DMS114 treated with DMSO at 0.1 percent for 48 hours (cell line): Measurements from ENCODE around the gene DUSP2.
"Not testable (repeated sequence)": the region's sequence is repeated elsewhere in the genome, so short reads cannot be mapped to it uniquely, and the experiment has no call there.

Experiments used
- DNase-seq: peaks from one replicate; lab custom pipeline; 2025; ENCODE audit not compliant: unreplicated experiment; lab: John Stamatoyannopoulos, UW

The DUSP2 gene

DNA sequence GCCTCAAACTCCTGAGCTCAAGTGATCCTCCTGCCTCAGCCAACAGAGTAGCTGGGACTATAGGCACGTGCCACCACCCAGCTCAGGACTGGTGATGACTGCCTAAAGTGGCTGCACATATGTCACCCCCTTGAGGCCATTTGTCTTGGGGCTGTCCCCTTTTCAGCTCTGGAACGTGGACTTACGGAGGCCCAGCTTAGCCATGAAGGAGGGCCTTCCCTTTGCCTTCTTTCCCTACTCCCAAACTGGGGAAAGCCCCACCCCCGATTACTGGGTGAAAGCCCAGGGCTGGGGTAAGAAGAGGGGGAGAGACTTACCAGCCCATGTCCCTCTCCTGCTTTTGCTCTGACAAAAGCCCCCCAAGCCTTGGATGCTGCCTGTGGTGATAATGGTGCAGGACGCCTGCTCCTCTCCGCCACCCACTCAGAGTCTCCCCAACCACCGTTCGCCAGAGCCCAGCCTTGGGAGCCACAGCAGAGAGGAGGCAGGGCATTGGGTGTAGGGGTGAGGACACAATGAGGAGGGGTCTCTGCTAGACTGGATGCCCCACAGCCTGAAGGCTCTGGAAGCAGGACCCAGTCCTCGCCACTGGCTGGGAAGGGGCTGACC lies 2.5 kb upstream of the DUSP2 start:
- DNase-seq, result no peak

- no peak for DNase-seq
Observed at GRCh38 chr2:96146881-96147592, 1.8 kb upstream of the DUSP2 start.

GRCh38 chr2:96146153-96146880 lies 1.1 kb upstream of the DUSP2 start:
- DNase-seq, result no peak

GRCh38 chr2:96145848-96146152 lies 560 bp upstream of the DUSP2 start:
- DNase-seq, result no peak

DNA sequence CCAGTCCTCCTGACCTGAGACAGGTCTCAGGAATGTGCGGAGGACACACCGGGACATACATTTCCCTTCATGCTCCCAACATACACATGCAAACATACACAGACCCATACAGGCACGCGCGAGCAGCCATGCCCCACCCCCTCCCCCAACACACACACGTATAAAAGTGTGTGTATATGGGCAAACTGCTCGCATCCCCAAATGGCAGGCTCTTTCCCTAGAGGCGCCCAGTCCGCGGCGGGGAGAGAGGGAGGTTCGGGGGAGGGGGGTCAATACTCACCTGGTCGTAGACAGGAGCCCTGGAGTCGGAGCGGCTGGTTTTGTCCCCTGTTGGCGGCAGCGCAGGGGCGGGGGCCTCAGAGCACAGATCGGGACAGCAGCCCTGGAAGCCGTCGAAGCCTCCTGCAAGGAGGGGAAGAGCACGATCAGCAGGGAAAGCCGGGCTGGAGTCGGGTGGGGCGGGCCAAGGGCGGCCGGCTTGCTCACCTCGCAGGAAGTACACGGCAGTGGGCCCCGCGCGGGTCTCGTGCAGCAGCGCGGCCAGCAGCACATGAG lies 682 bp downstream of the DUSP2 start:
- no peak for DNase-seq

DNA sequence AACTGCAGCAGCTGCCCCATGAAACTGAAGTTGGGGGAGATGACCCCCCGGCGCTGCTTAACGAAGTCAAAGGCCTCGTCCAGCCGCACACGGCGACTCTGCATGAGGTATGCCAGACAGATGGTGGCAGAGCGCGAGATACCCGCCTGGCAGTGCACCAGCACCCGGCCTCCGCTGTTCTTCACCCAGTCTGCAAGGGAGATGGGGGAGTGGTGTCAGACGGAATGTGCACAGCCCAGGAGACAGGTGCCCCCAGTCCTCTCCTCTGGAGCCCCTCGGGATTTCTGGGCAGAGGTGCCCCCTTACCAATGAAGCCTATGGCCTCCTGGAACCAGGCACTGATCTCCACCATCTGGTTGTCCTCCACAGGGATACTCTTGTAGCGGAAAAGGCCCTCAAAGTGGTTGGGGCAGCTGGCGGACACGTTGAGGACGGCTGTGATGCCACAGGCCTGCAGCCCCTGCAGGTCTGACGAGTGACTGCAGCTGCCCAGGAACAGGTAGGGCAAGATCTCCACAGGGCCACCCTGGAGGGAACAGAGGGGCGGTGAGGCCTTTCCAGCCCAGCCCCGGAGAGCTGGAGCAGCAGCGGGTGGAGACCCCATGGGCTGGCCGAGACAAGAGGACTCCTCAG lies 1.3 kb downstream of the DUSP2 start:
- no peak for DNase-seq

GRCh38 chr2:96143231-96143847 lies 1.9 kb downstream of the DUSP2 start:
- DNase-seq, result no peak

- DNase-seq, result no peak
Observed at GRCh38 chr2:96142217-96143113, 2.8 kb downstream of the DUSP2 start.

DNA sequence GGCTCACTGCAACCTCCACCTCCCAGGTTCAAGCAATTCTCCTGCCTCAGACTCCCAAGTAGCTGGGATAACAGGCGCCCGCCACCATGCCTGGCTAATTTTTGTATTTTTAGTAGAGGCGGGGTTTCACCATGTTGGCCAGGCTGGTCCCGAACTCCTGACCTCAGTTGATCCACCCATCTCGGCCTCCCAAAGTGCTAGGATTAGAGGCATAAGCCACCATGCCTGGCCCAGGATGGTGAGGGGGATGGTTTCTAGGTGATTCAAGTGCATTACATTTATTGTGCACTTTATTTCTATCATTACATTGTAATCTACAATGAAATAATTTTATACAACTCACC lies 3.6 kb downstream of the DUSP2 start:
- not testable (repeated sequence) for DNase-seq

- DNase-seq, result no peak
Observed at GRCh38 chr2:96140941-96141623, 4.2 kb downstream of the DUSP2 start.

DNA sequence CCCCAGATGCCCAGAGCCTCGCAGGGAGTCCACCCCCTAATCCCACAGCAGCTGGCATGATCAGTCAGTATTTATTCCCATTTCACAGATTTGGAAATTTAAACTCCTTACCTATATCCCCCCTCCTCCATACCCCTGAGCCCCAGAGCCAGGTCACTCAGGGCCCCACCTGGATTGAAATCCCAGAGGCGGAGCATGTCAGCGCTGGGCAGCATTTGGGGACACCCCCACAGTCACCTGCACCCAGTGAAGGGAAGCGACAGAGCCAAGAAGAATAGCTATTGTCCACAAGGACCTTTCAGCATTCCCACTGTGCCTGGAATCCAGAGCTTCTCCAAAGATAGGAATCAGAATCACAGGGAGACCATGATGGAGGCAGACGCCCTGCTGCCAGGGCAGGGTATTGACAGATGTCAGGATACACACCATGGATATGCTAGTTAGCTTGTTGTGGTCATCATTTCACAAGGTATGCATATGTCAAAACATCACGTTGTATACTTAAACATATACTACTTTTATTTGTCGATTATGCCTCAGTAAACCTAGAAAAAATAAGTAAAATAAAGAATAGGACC lies 6.0 kb downstream of the DUSP2 start:
- DNase-seq, result no peak

- DNase-seq, result peak; percentile 18
Observed at GRCh38 chr2:96138179-96139145, 6.8 kb downstream of the DUSP2 start, which contains the start of gene ASTL. TSS of gene ASTL (minus strand) at chr2:96138502. CDS start at chr2:96138436, 66 bp downstream.

- DNase-seq, result no peak
Observed at GRCh38 chr2:96137321-96138178, 7.7 kb downstream of the DUSP2 start.

GRCh38 chr2:96136129-96136720 lies 9.0 kb downstream of the DUSP2 start:
- no peak for DNase-seq

DNA sequence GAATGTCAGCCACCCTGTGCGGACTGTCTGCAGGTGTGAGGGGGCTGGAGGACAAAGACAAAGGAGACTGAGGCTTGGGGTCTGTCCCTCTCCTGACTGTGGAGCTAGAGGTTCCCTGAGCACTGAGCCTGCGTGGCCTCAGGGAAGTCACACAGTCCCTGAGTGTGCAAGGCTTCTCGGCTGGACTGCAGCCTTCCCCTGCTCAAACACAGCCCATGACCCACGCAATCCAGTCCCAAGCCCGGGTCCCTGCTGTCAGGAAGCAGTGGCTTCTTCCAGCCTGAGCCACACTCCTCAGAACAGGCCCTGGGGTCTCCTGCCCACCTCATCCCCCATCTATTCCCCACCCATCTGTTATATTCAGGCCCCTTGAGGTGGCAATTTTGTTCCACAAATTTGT lies 9.6 kb downstream of the DUSP2 start:
- no peak for DNase-seq

DNA sequence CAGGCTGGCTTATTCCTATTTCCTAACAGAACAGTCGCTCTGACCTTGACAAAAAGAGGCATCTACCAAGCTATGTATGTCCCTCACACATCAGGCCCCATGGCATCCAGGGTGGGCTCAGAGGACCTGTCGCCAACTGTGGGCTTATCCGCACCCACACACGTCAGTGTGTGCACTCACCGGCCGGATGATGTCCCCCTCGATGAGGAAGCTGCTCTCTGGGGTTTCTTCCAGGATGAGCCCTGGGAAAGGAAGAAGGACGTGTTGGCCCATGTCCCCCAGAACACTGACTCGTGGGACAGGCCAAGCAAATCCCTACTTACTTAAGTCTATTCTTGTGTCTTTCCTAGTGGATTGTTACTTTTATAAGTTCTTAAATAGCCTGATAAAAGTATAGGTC lies 10.1 kb downstream of the DUSP2 start:
- DNase-seq, result no peak

DNA sequence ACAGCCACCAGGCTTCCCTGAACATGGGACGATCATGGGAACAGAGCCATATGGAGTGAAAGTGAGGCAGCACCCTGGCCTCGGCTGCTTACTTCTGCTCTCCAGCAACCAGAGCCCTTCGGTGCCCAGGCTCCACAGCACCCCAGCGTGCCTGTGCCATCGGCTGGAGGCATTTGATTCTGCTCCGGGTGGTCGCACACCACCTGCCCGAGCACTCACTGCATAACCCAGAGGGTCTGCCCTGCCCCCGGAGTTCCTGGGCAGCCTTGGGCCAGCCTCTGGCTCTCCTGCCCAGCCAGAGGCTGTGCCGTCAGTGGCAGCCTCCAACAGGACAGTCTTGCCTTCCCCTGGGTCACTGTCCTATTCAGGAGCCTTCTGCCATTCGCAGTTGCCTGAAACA lies 10.8 kb downstream of the DUSP2 start:
- no peak for DNase-seq
